Mucosa of descending colon (tissue), 3 donors: Measurements from ENCODE around the gene KCNA2. TPM values are rescaled to one million over a fixed set of nuclear protein-coding genes. Genes with fewer than 3 reads are reported as not detected.

Experiments used
- ATAC-seq: fragments of 200-7000 bp; cut with Tn5 transposase; one replicate; pipeline ENCODE4 v1.9.1; 2020; ENCODE audit warnings: mild to moderate bottlenecking, moderate library complexity
- DNase-seq, 3 donors: peaks; one replicate each; pipeline ENCODE4 v3.0.0-alpha.2; 2020
- H3K36me3 ChIP-seq: fragments of 200-600 bp; one replicate; pipeline ENCODE4 v1.8.0; 2021; ENCODE audit warnings: low read depth, mild to moderate bottlenecking
- H3K4me1 ChIP-seq: fragments of 200-600 bp; one replicate; pipeline ENCODE4 v1.8.0; 2021; ENCODE audit warnings: low read depth, mild to moderate bottlenecking
- H3K4me3 ChIP-seq: fragments of 200-600 bp; one replicate; pipeline ENCODE4 v1.8.0; 2021; ENCODE audit warnings: mild to moderate bottlenecking
- H3K9me3 ChIP-seq: fragments of 200-600 bp; one replicate; pipeline ENCODE4 v1.8.0; 2021; ENCODE audit warnings: mild to moderate bottlenecking
- intact Hi-C, 2 donors: fragments of 100-400 bp; cut with DNase I in 1 of 2; cut with micrococcal nuclease in 1 of 2; formaldehyde crosslinking; loops; one replicate each; pipeline versions ENCODE4 v1.11.0 to v1.11.1; 2022; cut with DNase I, micrococcal nuclease
- total RNA-seq, 3 donors: library from RNA; stranded (reverse); fragmentation: NEBNext Ultra II Directional in 2 of 3; extraction: Animal tissue kit (Norgen Biotek cat#: 25700) in 2 of 3; gene quantifications; one replicate each; pipeline versions ENCODE4 v1.2.1 to v1.2.4, GENCODE V29; 2021 to 2023
- TF ChIP-seq, protein P1 (sequence below): fragments of 200-600 bp; IDR thresholded peaks from one replicate; pipeline ENCODE4 v1.8.0; 2022; ENCODE audit warnings: antibody characterized with exemption, mild to moderate bottlenecking
- donor health status: DM: no; HTN: no; CAD: no; lungs with moderate emphysema.
- donor health status: DM: no; HTN: no; CAD: no.
- donor health status: DM: no; HTN: yes; CAD: no.

The KCNA2 gene
- total RNA-seq, 3 donors from 2014 or later = 0.12 to 4.7 (median 0.46) TPM

DNA sequence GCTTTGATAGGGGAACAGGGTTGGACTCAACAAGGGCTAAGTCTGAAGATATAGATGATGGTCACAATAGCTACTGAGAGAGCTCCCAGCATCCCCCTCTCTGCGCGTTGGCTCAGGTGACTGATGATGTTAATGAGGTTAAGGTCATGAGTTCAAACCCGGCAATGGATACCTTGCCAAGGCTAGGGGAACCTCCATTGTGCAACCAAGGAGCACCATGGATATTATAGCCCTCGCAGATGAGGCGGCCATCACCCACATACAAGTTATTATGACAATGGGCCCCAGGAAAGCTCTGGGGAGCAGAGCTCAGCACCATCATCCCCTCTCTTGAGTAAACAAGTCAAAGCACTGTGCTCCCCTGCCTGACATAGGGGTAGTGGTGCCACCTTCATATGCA lies 8.2 kb downstream of the KCNA2 start:
- intact Hi-C loops = no loop called here

DNA sequence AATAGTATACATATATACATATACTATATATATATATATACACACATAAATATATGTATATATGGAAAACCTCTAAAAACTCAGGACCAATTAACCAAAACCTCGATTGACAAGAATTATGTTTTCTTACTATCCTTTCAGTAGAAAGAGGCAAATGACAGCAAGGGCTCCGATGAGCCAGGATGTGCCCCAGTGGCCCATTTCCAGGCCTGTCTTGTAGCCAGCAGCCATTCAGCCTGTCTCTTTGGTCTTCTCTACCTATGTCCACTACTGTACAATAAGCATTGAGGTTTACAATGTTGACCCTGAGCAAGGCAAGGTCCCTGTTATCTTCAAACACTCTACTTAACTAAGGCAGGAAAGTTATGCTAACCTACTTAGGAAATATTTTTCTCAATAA lies 9.8 kb downstream of the KCNA2 start:
- ATAC-seq (no peak), DNase-seq (no peak)
- intact Hi-C loops = no loop called here
- TF ChIP-seq, protein P1, sequence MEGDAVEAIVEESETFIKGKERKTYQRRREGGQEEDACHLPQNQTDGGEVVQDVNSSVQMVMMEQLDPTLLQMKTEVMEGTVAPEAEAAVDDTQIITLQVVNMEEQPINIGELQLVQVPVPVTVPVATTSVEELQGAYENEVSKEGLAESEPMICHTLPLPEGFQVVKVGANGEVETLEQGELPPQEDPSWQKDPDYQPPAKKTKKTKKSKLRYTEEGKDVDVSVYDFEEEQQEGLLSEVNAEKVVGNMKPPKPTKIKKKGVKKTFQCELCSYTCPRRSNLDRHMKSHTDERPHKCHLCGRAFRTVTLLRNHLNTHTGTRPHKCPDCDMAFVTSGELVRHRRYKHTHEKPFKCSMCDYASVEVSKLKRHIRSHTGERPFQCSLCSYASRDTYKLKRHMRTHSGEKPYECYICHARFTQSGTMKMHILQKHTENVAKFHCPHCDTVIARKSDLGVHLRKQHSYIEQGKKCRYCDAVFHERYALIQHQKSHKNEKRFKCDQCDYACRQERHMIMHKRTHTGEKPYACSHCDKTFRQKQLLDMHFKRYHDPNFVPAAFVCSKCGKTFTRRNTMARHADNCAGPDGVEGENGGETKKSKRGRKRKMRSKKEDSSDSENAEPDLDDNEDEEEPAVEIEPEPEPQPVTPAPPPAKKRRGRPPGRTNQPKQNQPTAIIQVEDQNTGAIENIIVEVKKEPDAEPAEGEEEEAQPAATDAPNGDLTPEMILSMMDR = no peak
- H3K36me3 ChIP-seq = no peaks in the 10 kb centered on the region
- no peak overlapping the region for H3K4me3 ChIP-seq
- no peaks in the 10 kb centered on the region for H3K9me3 ChIP-seq
- H3K4me1 ChIP-seq = peaks cover 5% of the 10 kb centered on the region

More for the DNA sequence above, 8.2 kb downstream of the KCNA2 start:
- Histone ChIP-seq H3K9me3 (no peaks in the 10 kb centered on the region), H3K4me3 (no peak overlapping the region), H3K4me1 (peaks cover 5% of the 10 kb centered on the region), H3K36me3 (no peaks in the 10 kb centered on the region)
- TF ChIP-seq, protein P1 = no peak
- no peak for DNase-seq
- ATAC-seq = no peak

DNA sequence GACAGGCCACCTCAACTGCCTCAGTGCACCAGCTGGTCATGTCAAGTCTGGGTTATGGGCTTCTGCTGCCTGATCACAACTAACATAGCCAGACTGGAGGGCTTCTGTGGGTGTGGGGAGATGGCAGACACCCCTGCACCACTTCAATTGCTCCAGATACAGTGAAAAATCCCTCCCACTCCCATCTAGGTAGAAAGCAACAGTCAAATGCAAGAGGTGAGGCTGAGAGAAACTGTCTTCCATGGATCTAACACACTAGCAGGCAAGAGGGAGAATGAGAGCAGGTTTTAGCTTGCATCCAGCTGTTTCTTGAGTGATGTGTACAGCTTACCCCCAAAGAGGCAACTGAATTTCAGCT lies 10.8 kb downstream of the KCNA2 start:
- no peak overlapping the region for H3K4me3 ChIP-seq
- intact Hi-C loops = no loop called here
- H3K9me3 ChIP-seq = no peaks in the 10 kb centered on the region
- H3K4me1 ChIP-seq = peaks cover 5% of the 10 kb centered on the region
- H3K36me3 ChIP-seq = no peaks in the 10 kb centered on the region
- no peak for ATAC-seq
- no peak for DNase-seq
- TF ChIP-seq, protein P1 = no peak

DNA sequence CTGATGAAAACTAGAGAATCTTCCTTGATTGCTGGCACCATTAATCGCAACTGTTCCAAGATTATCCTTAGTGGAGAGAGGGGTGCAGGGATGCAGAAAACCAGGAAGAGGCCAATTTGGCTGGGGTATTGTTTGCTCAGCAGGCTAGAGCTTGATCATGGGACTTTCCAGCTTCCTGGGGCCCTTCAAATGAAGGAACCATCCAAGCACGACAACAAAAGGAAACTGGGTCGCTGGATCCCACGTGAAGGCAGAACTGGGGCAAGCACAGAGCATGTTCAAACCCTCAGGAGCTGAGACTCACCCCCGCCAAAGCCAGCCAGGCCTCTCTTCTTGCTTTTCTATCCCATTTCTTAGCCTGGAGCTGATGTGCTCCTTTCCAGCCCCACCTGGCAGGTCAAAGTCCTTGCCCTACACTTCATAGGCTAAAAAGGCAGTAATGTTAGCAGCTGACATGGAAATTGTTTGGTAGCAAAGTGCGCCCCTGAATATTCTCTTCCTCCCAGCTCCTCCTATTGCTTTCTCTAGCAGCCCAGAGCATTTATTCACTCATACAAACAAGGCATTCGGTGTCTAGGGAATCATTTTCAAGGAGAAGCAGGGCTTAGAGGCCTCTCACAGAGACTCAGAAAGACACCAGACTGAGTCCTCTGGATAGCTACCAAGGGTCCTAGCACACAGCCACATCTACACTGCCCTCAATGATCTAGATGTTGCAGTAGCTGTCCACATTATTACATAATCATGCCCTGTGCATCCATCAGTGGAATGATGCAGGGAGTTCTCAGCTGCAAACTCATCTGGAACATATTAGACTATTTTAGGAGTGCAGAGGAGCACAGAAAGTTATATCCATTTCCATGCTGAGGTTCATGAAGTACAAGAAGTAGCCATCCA lies 11.5 kb downstream of the KCNA2 start:
- intact Hi-C loops = no loop called here
- no peak overlapping the region for H3K4me3 ChIP-seq
- H3K9me3 ChIP-seq = no peaks in the 10 kb centered on the region
- H3K36me3 ChIP-seq = no peaks in the 10 kb centered on the region
- peak in 1 of 3 donors; percentile 28 for DNase-seq
- ATAC-seq = peak; percentile 64
- H3K4me1 ChIP-seq = peaks cover 5% of the 10 kb centered on the region
- TF ChIP-seq, protein P1 = no peak

DNA sequence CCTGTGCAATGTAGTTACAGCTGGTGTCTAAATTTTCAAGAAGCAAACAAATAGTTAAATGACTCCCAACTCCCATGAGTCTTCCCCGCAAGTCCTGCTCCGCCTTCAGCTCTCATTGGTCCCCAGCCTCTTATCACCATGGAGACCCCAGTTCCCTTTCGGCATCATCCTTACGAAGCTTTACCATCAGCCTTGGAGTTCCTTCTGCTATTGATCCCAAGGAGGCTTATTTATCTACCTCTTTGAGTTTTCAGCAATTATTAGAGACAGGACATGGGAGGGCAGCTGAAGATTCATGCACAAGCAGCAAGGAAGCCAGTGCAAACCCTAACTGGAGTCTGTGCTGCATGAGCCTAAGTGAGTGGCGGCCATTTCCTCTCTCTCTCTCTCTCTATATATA lies 12.3 kb downstream of the KCNA2 start:
- TF ChIP-seq, protein P1 = no peak
- no peak for DNase-seq

More for the DNA sequence above, 12.3 kb downstream of the KCNA2 start:
- Histone ChIP-seq H3K4me3 (no peak overlapping the region), H3K36me3 (no peaks in the 10 kb centered on the region), H3K9me3 (no peaks in the 10 kb centered on the region), H3K4me1 (peaks cover 5% of the 10 kb centered on the region)
- intact Hi-C loops = no loop called here
- ATAC-seq = no peak
